SIG-M5 treated with dmso at 0.1 percent for 504 hours (cell line): ENCODE data around the gene SLC9A9.

Source experiments
- DNase-seq: peaks from one replicate; lab custom pipeline; 2025; ENCODE audit not compliant: unreplicated experiment; lab: John Stamatoyannopoulos, UW

SLC9A9 gene

DNA sequence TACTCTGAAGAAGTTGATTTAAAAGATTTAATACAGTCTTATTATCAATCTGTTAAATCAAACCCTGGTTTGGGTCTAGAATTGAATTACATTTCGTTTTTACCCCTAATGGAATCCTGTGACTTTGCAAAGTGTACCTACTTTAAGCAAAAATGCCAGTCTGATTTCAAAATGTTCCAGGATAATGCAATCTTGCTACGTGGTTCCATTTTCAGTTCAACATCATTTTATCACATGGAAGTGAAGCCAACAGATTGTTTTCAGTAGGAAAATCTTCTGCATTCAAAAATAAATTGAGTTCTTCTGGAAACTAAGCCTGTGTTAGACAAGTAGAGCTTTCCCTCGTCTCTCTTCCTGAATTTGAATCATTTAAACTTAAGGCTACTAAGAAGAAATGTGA lies 372.3 kb downstream of the SLC9A9 start:
- DNase-seq: no peak

- no peak for DNase-seq
Measured at GRCh38 chr3:143472731-143473523, 375.3 kb downstream of the SLC9A9 start.

GRCh38 chr3:143471705-143472104 lies 376.6 kb downstream of the SLC9A9 start:
- no peak for DNase-seq

- DNase-seq: no peak
Measured at GRCh38 chr3:143469159-143469558, 379.1 kb downstream of the SLC9A9 start.

- no peak for DNase-seq
Measured at GRCh38 chr3:143465666-143466065, 382.6 kb downstream of the SLC9A9 start.

DNA sequence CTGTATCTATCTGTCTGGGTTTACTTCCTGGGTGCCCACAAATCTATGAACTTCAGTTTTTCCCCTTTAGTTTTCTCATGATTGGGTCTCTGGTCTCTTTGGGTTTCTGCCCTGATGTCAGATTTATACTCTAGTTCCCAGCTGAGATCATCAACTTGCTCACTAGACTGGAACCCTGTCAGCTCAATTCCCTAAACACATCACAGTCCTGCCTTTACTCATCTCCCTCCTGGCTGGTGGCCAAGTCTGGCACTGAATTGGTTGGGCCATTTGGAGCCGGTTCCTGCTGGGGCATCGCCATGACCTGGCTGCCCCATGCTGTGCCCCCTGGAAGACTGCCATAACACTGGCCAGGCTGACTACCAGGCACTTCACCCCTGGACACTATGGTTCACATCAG lies 383.4 kb downstream of the SLC9A9 start:
- DNase-seq: no peak

GRCh38 chr3:143455480-143455879 lies 392.8 kb downstream of the SLC9A9 start:
- no peak for DNase-seq

GRCh38 chr3:143450632-143451031 lies 397.6 kb downstream of the SLC9A9 start:
- DNase-seq: no peak

DNA sequence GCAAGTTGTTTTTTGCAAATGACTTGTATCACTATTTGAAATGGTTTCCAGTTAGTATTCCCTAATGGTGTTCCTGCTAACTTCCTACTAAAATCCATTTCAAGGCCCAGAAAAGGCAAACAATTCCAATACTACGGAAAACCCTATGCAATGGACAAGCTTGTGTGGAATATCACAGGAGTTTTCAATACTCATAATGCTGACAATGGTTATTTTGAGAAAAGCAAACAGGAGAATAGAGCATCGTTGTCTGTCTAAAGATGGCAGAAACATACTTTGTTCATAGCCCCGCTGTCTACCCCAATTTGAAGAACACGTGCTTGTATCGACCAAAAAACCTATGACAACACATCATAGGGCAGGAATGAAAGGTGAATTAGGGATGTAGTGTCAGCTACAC lies 400.8 kb downstream of the SLC9A9 start:
- DNase-seq: no peak

DNA sequence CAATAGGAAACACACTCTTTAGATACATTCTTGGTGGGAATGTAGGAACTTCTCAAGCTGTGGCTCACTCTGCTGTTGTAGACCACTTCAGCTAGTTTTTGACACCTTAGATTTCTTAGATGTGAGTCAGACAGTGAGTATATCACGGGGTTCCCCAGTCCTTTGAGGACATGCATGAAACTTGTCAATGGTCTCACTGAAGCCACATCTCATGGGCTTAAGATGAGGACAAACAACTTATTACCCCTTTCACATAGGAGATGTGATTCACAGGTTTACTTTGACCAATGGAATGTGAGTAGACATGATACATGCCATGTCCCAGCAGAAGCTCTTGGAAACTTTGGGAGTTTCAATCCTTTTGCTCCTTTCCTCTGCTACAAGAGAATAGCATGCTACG lies 403.1 kb downstream of the SLC9A9 start:
- DNase-seq: no peak

GRCh38 chr3:143443851-143444331 lies 404.4 kb downstream of the SLC9A9 start:
- peak; percentile 69 for DNase-seq

GRCh38 chr3:143442814-143443447 lies 405.3 kb downstream of the SLC9A9 start:
- no peak for DNase-seq

DNA sequence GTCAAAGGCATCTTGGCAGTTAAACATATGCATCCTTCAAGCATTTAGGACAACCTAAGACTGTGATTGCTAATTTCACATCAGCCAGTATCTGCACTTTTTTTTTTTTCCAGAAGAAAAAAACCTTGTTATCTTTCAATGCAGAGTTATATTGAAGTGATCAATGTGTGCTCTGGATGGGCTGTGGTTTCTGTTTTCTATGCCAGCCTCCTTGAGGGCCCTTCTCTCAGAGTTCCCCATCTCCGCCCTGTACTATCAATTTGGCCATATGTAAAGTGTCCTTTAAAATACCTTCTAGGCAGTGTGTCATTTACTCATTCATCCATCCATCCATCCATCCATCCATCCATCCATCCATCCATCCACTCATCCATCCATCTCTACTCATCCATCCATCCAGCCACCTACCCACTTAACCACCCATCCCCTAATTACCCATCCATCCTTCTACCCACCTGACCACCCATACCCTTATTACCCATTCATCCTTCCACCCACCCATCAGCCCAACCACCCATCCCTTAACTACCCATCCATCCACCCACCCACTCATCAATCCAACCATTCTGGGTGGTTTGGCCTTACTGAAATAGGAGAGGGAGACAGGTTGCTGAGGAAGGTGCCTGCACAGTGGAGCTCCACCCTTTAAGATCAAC lies 406.6 kb downstream of the SLC9A9 start:
- no peak for DNase-seq

GRCh38 chr3:143439817-143440216 lies 408.5 kb downstream of the SLC9A9 start:
- DNase-seq: no peak

GRCh38 chr3:143437405-143437804 lies 410.9 kb downstream of the SLC9A9 start:
- no peak for DNase-seq

DNA sequence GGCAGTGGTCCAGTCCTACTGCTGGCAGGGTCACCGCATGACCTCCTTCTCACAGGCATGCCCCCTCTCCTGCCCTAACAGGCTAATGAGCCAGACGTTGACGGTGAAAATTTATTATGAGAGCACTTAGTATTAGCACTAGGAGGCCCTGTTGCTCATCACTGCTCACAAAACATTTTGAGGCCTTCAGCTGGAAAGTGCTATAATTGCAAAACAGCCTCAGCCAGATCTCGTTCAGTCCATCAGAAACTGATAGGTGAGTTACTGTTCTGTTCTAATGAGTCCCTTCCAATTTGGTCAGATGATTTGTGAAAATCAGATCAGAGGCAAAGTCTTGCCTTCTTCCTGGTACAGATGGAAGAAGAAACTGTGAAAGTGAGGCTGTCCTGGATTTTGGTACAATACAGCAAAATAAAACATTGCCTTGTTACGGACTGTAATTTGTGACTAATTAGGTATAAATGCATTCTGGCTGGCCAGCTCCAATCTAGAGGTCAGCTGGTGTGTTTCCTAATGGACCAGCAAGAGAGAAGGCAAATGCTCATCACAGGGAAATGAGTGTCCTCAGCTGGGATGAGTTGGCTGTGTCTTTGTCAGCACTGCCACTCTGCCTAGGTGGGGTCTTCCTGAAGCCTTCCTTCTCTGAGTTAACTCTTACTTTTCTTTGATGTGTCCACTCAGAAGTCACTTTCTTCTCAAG lies 411.9 kb downstream of the SLC9A9 start:
- no peak for DNase-seq

DNA sequence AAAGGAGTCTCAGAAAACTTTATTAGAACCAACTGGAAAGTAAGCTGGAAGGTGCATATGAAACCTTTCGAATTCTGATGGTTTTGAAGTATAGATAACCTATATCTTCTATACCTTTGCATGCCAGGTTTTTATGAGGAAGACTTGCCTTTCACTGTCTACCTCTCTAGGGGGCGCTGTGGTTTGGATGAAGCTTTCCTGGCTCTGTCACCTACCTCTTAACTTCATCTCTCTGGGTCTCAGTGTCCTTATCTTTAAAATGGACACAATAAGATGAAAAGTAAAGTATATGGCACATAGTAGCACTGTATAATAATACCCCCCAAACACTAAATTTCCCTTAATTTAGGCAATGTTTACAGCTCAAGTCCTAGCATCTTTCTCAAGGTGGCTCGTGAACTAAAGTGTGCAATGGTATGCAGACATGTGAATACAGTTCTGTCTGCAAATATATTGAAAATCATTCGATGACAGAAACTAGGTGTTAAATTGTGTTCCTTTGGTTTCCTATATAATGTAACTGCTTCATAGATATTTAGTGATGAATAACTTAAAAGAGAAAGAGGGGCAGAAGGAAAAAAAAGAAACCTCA lies 414.4 kb downstream of the SLC9A9 start:
- DNase-seq: no peak

DNA sequence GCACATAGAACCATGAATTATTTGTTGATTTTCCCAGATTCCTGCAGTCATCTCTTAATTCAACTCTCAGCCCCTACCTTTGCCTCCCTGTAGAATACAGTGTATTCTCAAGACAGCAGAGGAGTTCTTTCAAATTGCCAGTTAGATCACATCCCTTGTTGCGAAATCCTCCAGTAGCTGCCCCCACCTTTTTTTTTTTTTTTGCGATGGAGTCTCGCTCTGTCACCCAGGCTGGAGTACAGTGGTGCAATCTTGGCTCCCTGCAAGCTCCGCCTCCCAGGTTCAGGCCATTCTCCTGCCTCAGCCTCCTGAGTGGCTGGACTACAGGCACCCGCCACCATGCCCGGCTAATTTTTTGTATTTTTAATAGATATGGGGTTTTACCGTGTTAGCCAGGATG lies 417.0 kb downstream of the SLC9A9 start:
- peak; percentile 84 for DNase-seq

DNA sequence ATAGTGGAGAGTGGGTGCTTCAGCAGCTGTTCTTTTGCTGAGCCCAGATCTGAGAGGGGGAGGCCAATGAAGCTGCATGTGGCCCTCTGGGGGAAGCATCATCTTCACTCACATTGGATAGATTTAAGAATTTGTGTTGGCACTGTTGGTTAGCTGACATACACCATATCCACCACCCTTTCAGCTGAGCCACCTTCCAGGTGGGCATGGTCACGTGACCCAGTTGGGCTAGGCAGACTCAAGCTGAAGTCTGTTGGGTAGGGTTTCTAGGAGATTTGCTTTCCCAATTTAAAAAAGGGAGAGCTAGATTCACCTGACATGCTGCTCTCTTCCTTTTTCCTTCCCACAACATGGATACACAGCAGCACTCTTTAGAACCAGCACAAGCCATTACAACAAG lies 417.7 kb downstream of the SLC9A9 start:
- DNase-seq: no peak

- DNase-seq: no peak
Measured at GRCh38 chr3:143429628-143430514, 418.4 kb downstream of the SLC9A9 start.
